NOMO-1 treated with dmso at 0.1 percent for 144 hours (cell line): ENCODE data around the gene PTPRN2.
"Not testable (repeated sequence)": the region's sequence is repeated elsewhere in the genome, so short reads cannot be mapped to it uniquely, and the experiment has no call there.

ENCODE experiments used
- DNase-seq: peaks from one replicate; lab custom pipeline; 2025; ENCODE audit not compliant: unreplicated experiment; lab: John Stamatoyannopoulos, UW

The PTPRN2 gene

DNA sequence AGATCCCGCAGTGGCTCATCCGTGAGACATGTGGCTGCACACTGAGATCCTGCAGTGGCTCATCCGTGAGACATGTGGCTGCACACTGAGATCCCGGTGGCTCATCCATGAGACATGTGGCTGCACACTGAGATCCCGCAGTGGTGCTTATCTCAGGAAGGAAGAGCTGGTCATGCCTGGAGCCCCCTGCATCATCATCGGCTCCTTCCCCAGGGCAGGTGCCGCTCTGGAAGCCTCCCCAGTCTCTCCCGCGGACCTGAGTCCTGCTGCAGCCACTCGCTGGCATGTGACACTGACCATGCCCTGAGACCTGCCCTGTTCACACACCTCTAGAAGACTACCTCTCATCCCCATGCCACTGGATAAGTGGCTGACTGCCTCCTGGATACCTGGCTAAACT is 181.3 kb downstream of the PTPRN2 start:
- no peak for DNase-seq

DNA sequence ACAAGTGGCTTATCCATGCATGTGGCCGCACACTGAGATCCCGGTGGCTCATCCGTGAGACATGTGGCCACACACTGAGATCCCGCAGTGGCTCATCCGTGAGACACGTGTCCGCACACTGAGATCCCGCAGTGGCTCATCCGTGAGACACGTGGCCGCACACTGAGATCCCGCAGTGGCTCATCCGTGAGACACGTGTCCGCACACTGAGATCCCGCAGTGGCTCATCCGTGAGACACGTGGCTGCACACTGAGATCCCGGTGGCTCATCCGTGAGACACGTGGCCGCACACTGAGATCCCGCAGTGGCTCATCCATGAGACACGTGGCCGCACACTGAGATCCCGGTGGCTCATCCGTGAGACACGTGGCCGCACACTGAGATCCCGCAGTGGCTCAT is 181.9 kb downstream of the PTPRN2 start:
- DNase-seq: not testable (repeated sequence)

DNA sequence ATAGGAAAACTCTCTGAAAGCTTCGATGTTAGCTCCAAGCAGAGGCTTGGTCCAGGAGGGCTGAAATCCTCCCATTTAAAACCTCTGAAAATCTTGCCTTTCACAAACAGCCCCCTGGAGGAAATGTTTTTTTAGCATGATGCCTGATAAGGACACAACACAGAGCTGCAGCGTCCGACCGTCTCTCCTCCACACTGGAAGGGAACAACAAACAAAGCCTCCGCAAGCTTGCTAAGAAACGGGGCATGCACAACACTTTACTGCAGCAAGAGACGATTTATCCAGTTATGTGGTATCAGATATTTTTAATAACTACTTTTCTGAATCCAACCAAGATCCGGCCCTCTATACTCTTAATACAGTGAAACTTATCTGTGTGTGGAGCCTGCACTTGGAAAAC is 182.3 kb downstream of the PTPRN2 start:
- no peak for DNase-seq

DNA sequence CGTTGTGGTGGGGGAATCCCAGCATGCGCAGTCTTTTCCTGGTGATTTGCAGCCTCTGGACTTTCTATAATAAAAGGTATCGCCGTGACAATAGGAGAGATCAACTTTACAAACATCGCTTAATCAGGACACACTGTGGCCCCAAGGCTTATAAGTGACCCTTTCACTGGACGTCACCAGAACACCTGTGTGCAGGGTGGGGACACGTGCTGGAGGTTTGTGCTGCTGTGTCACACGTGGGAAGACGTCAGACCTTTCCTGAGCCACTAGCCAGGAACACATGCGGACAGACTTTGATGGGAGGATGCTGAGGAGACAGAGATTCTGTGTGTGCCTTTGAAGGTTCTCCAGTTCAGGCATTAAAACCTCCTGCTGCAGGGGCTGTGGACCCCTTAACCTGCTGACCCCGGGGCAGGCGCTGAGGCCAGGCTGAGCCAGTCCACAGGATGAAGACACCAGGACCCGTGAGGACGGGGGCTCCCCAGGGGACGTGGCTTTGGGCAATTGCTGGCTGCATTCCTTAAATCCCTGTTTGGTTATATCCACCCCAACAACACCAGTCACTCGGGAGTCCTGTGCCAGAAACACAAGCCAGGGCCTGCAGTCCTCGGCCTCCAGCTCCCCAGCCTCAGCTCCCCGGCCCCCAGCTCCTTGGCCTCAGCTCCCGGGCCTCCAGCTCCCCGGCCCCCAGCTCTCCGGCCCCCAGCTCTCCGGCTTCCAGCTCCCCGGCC is 183.4 kb downstream of the PTPRN2 start:
- no peak for DNase-seq

DNA sequence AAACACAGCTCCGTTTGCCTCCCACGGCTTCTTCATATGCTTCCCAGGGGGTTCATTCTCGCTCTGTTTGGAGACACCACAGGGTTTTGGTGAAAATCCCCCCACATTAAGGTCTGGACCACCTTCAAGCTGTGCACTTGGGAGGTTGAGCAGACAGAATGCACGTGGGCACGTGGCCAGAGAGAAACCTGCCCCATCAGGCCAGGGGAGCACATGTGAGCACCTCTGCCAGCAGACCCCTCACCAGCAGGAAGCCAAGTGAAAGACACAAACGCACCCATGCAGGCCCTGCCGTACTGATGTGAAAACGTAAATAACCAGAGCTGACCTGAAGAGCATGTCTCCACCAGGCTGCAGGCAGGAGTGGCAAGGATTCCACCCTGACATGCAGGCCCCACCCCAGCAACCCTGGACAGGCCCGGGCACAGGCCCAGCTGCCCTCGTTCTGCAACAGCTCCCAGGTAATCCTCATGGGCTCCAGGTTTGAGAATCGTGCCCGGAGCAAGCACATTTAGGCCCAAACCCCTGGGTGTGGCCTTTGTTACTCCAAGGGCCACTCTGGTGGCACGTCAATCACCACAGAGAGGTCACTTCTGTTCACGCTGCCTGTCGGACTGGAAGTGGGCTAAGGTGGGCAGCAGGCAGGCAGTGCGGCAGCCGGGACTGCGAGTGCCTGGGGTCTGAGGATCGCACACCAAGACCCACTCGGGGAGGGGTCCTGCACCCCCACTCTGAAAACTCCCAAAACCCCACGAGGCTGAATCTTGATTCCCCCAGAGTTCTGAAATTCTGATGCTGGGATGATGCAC is 184.4 kb downstream of the PTPRN2 start:
- DNase-seq: no peak

DNA sequence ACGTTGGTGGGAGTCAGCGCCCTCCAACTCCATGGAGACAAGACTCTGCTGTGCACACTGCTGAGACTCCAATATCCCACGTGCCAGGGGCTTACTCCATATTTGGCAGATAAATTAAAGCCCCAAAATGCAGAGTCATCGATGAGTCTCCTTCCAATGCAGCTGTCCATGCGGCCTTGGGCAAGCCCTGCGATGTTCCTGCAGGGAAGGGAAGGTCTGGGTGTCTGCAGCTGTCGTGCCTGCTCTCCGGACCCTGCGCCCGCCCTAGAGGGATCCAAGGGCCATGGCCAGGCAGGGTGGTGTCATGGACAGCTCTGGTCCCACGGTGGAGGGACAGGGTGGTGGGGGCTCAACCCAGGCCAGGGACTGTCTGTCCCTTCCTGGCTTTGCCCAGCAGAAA is 185.2 kb downstream of the PTPRN2 start:
- DNase-seq: no peak

DNA sequence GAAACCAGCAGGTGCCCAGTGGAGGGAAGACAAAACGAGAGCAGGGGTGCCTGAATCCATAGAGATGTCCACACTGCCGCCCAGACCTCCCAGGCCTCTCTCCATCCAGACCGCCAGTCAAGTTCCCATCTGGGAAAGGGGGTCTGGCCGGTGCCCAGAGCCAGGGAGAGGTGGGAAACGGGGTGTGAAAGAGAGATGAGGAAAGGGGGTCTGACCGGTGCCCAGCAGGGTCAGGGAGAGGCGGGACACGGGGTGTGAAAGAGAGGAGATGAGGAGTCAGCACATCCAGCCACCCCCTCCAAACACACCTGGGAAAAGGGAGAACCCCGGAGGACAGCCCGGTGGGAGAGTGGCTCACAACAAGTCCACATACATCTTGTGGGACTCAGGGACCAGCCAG is 185.8 kb downstream of the PTPRN2 start:
- DNase-seq: no peak

DNA sequence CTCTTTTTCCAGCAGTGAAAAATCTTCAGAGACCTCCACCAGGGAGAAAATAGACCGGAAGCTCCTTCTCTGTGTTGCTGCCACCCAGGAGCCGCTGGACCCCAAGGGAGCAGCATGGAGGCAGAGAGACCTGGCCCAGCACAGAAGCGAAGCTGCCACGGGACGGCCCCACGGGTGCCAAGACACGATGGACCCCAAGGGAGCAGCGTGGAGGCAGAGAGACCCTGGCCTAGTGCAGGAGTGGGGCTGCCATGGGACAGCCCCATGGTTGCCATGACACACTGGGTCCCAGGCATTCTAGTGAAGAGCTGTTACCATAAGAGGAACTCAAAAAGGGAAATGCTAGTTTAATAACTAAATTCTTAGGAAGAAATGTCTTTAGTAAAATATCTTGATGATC is 186.3 kb downstream of the PTPRN2 start:
- no peak for DNase-seq

DNA sequence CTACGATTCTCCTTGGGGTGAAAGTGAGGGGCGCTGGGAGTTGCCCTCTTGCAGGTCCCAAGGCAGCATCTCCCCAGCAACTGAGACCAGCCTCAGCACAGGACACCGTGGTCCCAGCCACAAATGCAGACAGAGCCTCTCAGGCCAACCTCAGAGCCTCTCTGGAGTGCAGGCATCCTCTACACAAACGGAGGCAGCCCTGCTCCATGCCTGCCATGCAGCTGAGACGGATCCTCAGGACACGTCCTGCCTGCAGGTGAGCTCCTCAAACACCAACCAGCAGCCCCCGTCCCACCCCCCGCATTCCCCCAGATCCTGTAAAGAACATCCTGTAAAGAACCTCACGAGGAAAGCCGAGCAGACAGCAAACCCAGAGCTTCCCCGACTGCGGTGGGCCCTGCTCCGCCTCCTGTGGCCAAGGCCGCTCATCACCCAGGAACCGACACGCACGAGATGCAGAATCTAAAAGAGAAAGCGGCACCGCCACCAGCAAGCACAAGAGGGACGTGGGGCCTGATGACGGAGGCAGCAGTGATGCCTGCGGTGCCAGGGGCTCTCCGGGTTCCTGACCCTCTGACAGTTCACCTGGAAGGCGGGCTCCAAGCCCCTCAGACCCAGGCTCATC is 186.9 kb downstream of the PTPRN2 start:
- no peak for DNase-seq

DNA sequence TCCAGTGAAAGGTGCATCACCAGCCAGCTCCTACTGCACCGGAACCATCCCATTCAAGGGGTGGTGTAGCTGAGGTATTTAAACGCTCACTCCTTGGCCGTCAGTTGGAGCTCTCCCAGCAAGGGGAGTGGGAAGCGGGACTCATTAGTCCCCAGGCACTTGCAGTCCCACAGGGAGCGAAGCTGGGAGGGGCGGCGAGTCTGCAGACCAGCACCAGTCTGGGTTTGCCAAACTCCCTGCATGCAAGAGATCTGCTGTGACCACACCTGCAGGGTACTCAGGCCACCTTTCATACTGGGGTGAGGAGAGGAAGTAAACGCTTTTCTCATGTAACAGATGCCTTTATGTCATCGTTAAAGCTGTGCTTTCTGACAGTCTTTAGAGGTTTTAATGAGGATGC is 187.9 kb downstream of the PTPRN2 start:
- no peak for DNase-seq

DNA sequence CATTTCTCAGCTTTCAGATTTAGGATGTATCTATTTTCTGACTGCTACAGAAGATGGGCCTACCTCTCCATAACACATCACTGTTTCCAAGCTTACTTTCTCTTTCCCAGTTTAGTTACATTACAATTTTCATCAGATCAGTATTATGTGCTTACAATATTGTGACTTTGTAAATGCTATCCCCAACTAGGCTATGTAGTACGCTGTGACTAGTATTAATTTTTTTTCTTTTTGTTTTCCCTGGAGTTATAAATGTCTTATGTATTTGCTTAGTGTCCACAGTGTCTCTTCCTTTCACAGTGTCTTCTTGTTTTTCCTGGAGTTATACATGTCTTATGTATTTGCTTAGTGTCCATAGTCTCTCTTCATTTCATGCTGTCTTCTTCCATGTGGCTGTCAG is 188.9 kb downstream of the PTPRN2 start:
- DNase-seq: no peak

DNA sequence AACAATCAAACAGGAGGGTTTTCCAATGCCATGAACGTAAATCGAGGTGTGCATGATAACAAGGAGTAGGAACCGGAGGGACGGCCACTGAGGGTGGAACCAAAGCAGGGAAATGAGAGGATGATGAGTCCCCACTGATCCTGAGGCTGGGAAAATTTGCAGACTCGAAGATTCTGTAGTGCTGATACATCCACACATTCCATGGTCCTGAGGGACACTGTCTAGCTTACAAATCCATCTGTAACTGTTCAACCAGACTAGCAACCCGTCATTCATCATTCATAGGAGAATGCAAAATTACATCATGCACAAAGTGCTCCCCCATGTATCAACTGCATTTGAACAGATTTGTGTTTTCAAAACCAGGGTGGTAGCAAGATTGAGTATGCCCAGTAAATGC is 189.7 kb downstream of the PTPRN2 start:
- no peak for DNase-seq

DNA sequence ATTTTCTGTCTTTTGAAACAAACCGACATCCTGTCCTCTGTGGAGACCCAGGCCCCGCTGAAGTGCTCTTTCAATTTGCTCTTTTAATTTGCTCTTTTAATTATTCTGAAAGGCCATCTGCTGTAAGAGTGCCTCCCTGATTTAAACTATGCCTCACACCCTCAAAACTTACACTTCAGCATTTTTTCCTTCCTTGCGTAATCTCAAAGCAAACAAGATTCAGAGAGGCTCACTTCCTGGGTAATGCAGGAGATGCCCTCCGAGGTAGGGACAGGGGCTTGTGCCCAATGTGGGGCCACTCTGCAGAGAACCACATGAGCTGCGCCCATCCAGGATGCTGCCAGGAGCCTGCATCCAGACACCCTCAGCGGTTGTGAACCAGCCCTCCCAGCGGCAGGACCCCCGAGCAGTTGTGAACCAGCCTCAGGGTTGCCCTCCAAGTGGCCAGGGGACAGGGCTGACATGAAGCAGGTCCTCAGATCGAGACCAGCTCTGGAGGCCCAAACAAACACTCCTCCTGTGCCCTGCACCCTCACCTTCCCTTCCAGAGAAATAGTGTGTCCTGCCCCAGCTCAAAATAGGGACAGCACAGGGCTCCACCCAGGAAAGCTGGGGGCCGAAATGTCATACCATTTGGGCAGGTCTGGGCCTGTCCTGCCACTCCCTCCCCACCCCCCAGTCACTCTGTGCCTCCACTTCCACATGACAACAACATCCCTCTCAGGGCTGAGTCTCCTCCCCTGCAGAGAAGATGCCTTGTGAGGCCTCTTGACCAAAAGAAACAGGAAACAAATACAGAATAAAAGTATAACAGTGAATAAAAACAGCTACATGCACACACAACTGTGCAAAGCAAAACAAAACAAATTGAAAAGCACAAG is 190.4 kb downstream of the PTPRN2 start:
- no peak for DNase-seq

DNA sequence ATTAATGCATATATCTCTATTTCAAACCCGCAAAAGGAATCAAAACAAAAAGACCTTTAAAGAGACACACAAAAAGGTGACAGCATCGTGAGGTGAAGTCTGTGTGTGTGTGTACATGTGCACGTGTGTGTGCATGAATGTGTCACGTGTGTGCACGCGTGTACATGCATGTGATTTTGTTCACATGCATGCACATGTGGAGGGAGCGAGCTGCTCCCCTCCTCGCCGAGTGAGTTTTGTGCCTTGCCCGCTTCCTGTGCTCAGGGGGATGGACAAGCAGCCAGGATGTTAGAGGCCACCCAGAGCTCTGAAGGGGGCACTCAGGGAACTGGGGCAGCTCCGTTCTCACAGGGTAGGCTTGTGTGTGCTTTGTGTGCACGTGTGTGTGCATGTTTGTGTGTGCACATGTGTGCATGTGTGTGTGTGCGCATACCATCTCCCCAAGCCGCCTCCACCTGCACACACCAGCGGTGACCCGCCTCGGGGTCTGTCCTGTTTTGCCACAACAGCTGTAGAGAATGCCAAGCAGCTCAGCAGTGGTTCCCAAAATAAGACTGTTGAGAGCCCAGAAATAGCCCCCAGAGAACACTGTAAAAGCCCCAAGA is 191.2 kb downstream of the PTPRN2 start:
- DNase-seq: no peak

DNA sequence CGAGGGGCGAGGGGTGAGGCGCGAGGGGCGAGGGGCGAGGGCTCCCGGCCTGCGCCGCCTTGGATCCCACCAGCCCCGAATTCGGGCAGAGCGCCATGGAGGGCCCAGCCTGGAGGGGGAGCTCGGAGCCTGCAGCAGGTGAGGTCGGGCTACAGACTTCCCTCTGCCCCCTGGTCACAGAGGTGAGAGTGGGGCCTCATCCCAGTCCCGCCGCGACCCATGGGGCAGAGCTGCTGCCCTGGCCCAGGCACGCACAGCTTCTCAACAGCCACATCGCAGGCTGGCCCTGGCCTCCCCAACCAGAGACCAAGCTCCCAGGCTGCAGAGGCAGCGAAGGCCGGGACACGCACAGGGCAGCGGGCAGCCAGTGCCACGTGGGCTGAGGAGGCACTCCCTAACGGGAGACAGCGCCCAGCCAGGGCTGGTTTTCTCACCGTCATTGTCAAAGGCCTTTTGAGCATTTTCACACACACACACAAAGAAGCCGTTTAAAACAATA is 191.8 kb downstream of the PTPRN2 start:
- no peak for DNase-seq

DNA sequence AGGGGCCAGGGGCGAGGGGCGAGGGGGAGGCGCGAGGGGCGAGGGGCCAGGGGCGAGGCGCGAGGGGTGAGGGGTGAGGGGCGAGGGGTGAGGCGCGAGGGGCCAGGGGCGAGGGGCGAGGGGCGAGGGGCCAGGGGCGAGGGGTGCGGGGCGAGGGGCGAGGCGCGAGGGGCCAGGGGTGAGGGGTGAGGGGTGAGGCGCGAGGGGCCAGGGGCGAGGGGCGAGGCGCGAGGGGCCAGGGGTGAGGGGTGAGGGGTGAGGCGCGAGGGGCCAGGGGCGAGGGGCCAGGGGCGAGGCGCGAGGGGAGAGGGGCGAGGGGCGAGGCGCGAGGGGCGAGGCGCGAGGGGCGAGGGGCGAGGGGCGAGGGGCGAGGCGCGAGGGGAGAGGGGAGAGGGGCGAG is 192.3 kb downstream of the PTPRN2 start:
- DNase-seq: no peak

DNA sequence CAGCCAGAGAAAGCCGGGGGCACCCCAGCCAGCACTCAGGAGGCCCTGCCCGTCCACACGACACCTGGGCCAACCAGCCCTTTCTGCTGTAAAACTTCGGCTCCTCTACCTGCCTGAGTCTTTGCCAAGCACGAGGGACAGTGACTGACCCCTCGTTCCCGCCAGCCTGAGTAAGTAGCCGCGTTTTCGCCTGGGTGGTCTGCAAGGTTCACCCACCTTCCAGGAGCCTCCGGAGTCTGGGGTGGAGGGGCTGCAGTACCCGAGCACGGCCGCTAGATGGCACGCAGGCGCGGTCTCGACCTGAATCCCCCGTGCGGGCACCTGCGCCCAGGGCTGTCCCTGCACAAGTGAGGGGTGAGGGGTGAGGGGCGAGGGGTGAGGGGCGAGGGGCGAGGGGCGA is 192.7 kb downstream of the PTPRN2 start:
- no peak for DNase-seq

DNA sequence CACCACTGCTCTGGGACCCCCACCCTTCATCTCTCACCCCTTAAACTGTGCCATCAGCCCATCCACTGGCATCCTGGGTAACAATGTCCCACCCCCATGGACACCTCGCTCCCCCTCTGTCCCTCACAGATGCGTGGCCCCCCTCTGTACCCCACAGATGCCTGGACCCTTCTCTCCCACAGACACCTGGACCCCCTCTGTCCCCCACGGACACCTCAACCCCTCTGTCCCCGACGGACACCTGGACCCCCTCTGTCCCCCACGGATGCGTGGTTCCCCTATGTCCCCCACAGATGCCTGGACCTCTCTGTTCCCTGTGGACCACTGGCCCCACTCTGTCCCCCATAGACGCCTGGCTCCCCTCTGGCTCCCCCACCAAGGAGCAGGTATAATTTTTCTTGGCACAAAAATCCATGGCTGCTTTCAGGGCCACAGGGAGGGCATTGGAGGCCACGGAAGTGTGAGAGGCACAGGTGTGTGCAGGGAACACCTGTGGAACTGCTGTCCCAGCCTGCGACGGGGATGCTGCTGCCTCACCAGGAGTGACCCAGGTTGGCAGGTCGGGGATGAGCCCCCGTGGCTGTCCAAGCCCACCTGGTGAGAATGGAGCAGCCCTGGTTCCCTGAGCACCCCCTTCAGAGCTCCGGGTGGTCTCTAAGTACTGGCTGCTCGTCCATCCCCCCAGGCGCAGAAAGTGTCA is 193.5 kb downstream of the PTPRN2 start:
- DNase-seq: no peak

DNA sequence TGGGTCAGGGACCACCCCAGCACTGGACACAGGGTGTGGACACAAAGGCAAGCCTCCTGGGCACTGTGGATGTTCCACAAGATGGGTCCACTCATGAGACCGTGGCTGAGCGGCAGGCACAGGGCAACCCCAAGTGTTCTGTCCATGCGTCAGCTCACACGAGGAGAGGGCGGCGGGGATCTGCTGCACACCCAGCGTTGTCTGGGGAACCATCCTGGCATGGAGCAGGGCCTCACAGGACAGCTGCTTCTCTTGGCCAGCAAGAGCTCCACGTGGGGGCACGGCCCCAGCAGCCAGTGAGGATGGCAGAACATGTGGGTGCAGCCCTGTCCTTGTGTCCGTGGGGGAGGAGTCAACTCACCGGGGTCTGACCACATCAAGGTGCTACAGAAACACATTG is 195.4 kb downstream of the PTPRN2 start:
- DNase-seq: no peak

DNA sequence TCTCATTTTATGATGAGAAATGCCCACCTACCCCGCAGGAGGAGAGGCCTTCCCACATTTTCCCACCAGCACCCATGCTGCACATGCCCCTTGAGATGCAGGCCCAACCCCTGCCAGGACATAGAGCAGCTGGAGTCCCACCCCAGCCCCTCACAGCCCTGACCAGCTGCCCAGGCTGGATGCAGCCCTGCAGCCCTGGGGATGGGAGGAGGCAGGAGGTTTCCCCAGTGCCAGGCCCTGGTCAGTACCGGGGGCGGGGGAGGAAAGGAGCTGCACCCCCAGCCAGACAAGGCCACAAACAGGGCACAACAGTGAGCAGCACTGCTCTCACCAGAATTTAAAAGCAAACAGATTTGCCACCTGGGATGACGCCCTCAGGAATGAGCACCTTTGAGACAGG is 196.1 kb downstream of the PTPRN2 start:
- DNase-seq: no peak
